GM04504 (cell line): Measurements from ENCODE around the gene ADGRD1.

Experiments
- DNase-seq: peaks from one replicate; pipeline ENCODE4 v3.0.0-alpha.2; 2012; ENCODE audit warnings: low read depth

ADGRD1 gene

GRCh38 chr12:131007031-131007739 is 53.5 kb downstream of the ADGRD1 start:
- DNase-seq, result no peak

GRCh38 chr12:131007740-131008117 is 54.0 kb downstream of the ADGRD1 start:
- no peak for DNase-seq

- DNase-seq, result no peak
Observed at GRCh38 chr12:131008131-131008912, 54.6 kb downstream of the ADGRD1 start.

- DNase-seq, result no peak
Observed at GRCh38 chr12:131008913-131009270, 55.2 kb downstream of the ADGRD1 start.

- DNase-seq, result no peak
Observed at GRCh38 chr12:131009595-131010395, 56.1 kb downstream of the ADGRD1 start.

GRCh38 chr12:131010396-131011131 is 56.9 kb downstream of the ADGRD1 start:
- no peak for DNase-seq

- no peak for DNase-seq
Observed at GRCh38 chr12:131011165-131012079, 57.7 kb downstream of the ADGRD1 start.

GRCh38 chr12:131012279-131013069 is 58.8 kb downstream of the ADGRD1 start:
- DNase-seq, result no peak

- DNase-seq, result no peak
Observed at GRCh38 chr12:131013118-131013517, 59.4 kb downstream of the ADGRD1 start.

- DNase-seq, result no peak
Observed at GRCh38 chr12:131014343-131014742, 60.6 kb downstream of the ADGRD1 start.

- no peak for DNase-seq
Observed at GRCh38 chr12:131015581-131016337, 62.1 kb downstream of the ADGRD1 start.

- no peak for DNase-seq
Observed at GRCh38 chr12:131017477-131017991, 63.8 kb downstream of the ADGRD1 start.

- no peak for DNase-seq
Observed at GRCh38 chr12:131018019-131018620, 64.4 kb downstream of the ADGRD1 start.

- DNase-seq, result no peak
Observed at GRCh38 chr12:131018808-131019397, 65.2 kb downstream of the ADGRD1 start.

GRCh38 chr12:131020326-131021153 is 66.8 kb downstream of the ADGRD1 start:
- no peak for DNase-seq

GRCh38 chr12:131021154-131021541 is 67.4 kb downstream of the ADGRD1 start:
- no peak for DNase-seq

GRCh38 chr12:131024026-131024425 is 70.3 kb downstream of the ADGRD1 start:
- DNase-seq, result no peak
